Measurements from ENCODE around the gene F2.

Gene F2

GRCh38 chr11:46686886-46687795 lies 31.9 kb upstream of the F2 start:
- DNase-seq (ENCODE audit: low read depth): peak; percentile 54
- no peak for TF ChIP-seq CTCF (conservative IDR thresholded peaks at IDR 0.05; ENCODE audit: low read depth, low read length)
- H3K4me3 ChIP-seq (ENCODE audit: low read depth, low read length): no peak overlapping the region

- no peak for TF ChIP-seq CTCF (conservative IDR thresholded peaks at IDR 0.05; ENCODE audit: low read depth, low read length)
- no peak for DNase-seq (ENCODE audit: low read depth)
- no peak overlapping the region for H3K4me3 ChIP-seq (ENCODE audit: low read depth, low read length)
Measured at GRCh38 chr11:46690702-46691101, 28.3 kb upstream of the F2 start.

- DNase-seq (ENCODE audit: low read depth): peak; percentile 30
- no peak for TF ChIP-seq CTCF (conservative IDR thresholded peaks at IDR 0.05; ENCODE audit: low read depth, low read length)
- H3K4me3 ChIP-seq (ENCODE audit: low read depth, low read length): no peak overlapping the region
Measured at GRCh38 chr11:46692450-46692849, 26.6 kb upstream of the F2 start.

GRCh38 chr11:46693597-46694012 lies 25.4 kb upstream of the F2 start:
- peak; percentile 74 for DNase-seq (ENCODE audit: low read depth)
- H3K4me3 ChIP-seq (ENCODE audit: low read depth, low read length): no peak overlapping the region
- no peak for TF ChIP-seq CTCF (conservative IDR thresholded peaks at IDR 0.05; ENCODE audit: low read depth, low read length)

- H3K4me3 ChIP-seq (ENCODE audit: low read depth, low read length): no peak overlapping the region
- TF ChIP-seq CTCF (conservative IDR thresholded peaks at IDR 0.05; ENCODE audit: low read depth, low read length): no peak
- DNase-seq (ENCODE audit: low read depth): no peak
Measured at GRCh38 chr11:46694072-46694471, 24.9 kb upstream of the F2 start.

- H3K4me3 ChIP-seq (ENCODE audit: low read depth, low read length): no peak overlapping the region
- no peak for TF ChIP-seq CTCF (conservative IDR thresholded peaks at IDR 0.05; ENCODE audit: low read depth, low read length)
- DNase-seq (ENCODE audit: low read depth): no peak
Measured at GRCh38 chr11:46694607-46695006, 24.4 kb upstream of the F2 start.

Measured in choroid plexus epithelial cell (primary cell).